ENCODE data around the gene DEDD2.

DEDD2 gene

GRCh38 chr19:42246143-42246921, 28.9 kb upstream of the DEDD2 start:
- H3K4me3 ChIP-seq (ENCODE audit: low read length), result no peak overlapping the region
- peak; percentile 71 for TF ChIP-seq CTCF (IDR thresholded peaks at IDR 0.05; ENCODE audit: insufficient read depth, low read depth, low read length, missing control alignments)
- DNase-seq (ENCODE audit: low read depth), result peak; percentile 87

DNA sequence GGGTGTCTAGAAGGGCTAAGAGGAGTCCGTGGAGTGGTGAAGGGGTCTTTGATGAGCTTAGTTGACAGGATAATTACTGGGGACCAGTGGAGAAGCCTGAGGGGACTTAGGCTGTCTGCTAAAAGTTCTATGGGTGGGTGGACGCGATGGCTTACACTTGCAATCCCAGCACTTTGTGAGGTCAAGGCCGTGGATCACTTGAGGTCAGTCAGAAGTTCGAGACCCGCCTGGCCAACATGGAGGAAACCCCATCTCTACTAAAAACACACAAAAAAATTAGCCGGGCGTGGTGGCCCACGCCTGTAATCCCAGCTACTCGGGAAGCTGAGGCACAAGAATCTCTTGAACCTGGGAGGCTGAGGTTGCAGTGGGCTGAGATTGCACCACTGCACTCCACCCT, 27.8 kb upstream of the DEDD2 start:
- no peak for TF ChIP-seq CTCF (IDR thresholded peaks at IDR 0.05; ENCODE audit: insufficient read depth, low read depth, low read length, missing control alignments)
- no peak for DNase-seq (ENCODE audit: low read depth)
- H3K4me3 ChIP-seq (ENCODE audit: low read length), result no peak overlapping the region

- peak; percentile 69 for TF ChIP-seq CTCF (IDR thresholded peaks at IDR 0.05; ENCODE audit: insufficient read depth, low read depth, low read length, missing control alignments)
- DNase-seq (ENCODE audit: low read depth), result peak; percentile 96
- peak overlapping the region; percentile 75 for H3K4me3 ChIP-seq (ENCODE audit: low read length)
Measured at GRCh38 chr19:42244347-42245220, 27.1 kb upstream of the DEDD2 start.

GRCh38 chr19:42242512-42243409, 25.3 kb upstream of the DEDD2 start, which contains the start of gene GSK3A:
GSK3A (minus strand) TSS chr19:42242602; CDS start chr19:42242465, 137 bp downstream.
- no peak for TF ChIP-seq CTCF (IDR thresholded peaks at IDR 0.05; ENCODE audit: insufficient read depth, low read depth, low read length, missing control alignments)
- peak; percentile 100 for DNase-seq (ENCODE audit: low read depth)
- peak within 1 kb of the TSS; percentile 95 for H3K4me3 ChIP-seq (ENCODE audit: low read length)

DNA sequence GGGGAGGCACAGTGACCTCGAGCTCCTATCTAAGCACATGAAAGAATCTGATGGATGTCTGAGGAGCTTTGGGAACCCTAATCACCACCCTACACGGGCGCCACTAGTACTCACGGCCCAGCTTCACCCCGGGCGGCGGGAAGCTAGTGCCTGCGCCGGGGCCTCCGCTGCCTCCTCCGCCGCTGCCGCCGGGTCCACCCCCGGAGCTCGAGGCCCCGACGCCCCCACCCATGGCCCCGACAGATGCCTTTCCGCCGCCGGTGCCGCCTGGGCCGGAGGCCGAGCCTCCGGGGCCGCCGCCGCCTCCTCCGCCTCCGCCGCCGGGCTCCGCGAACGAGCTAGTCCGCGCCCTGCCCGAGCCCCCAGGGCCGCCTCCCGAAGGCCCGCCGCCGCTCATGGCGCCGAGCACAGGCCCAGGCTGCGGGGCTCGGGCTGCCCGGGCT, 24.6 kb upstream of the DEDD2 start:
- TF ChIP-seq CTCF (IDR thresholded peaks at IDR 0.05; ENCODE audit: insufficient read depth, low read depth, low read length, missing control alignments), result no peak
- peak overlapping the region; percentile 95 for H3K4me3 ChIP-seq (ENCODE audit: low read length)
- DNase-seq (ENCODE audit: low read depth), result no peak

- no peak for DNase-seq (ENCODE audit: low read depth)
- H3K4me3 ChIP-seq (ENCODE audit: low read length), result peak overlapping the region; percentile 95
- TF ChIP-seq CTCF (IDR thresholded peaks at IDR 0.05; ENCODE audit: insufficient read depth, low read depth, low read length, missing control alignments), result no peak
Measured at GRCh38 chr19:42241279-42241678, 23.8 kb upstream of the DEDD2 start.
